Erythroblast (primary cell): ENCODE results near the gene MPP3.
"Not testable (repeated sequence)": the region's sequence is repeated elsewhere in the genome, so short reads cannot be mapped to it uniquely, and the experiment has no call there.

ENCODE experiments used
- DNase-seq, 2 experiments: peaks; one replicate each; lab custom pipeline; 2025; lab: John Stamatoyannopoulos, UW
- GATA1 ChIP-seq: IDR thresholded peaks from 2 replicates; pipeline ENCODE4 v1.6.1; 2011; ENCODE audit warnings: low read depth, mild to moderate bottlenecking, control low read depth, low read length, moderate library complexity
- POLR2A ChIP-seq: IDR thresholded peaks from 2 replicates; pipeline ENCODE4 v1.6.1; 2011; ENCODE audit warnings: mild to moderate bottlenecking, low read length

The MPP3 gene

DNA sequence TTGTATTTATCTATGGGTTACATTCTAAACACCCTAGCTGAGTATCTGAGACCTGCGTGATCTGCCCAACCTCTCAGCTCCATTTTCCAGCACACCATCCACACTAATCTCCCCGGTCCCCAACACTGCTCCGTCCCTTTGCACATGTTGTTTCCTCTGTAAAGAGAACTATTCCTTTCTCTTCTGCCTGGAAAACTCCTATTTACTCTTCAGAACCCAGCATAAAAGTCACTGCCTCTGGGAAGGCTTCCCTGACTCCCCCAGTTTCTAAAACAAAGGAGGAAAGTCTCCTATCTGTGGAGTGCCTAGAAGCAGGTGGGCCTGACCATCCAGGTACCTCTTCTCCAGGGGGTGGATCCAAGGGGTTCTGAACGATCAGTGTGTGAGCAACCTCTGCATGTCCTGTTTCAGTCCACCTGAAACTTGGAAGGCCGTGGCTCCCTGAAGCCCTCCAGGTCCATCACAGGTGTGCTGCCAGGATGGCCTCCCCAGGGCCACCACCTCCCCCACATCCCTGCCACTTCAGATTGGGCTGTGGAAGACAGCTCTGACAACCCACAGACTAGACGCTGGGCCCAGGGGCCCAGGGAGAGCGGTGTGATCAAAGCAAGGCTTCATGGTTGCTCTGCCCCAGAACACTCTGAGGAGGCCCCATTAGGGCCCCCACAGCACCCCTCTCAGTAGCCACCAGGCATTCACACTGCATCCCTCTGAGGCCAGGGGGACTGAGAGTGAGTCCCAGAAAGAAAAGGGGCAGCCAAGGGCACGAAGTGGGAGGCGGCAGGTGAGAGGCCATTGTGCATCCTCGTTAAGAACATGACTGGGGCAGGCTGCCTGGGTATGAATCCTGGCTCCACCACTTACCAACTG, 20.3 kb downstream of the MPP3 start:
- DNase-seq, result no peak
- no peak for TF ChIP-seq GATA1
- TF ChIP-seq POLR2A, result no peak

GRCh38 chr17:43810823-43811222, 22.1 kb downstream of the MPP3 start:
- TF ChIP-seq POLR2A (no peak), GATA1 (no peak)
- DNase-seq, result no peak

- TF ChIP-seq GATA1 (no peak), POLR2A (no peak)
- DNase-seq, result no peak
Measured at GRCh38 chr17:43810226-43810715, 22.7 kb downstream of the MPP3 start.

- no peak for DNase-seq
- TF ChIP-seq POLR2A (no peak), GATA1 (no peak)
Measured at GRCh38 chr17:43809121-43809520, 23.8 kb downstream of the MPP3 start.

- DNase-seq, result no peak
- TF ChIP-seq POLR2A (no peak), GATA1 (no peak)
Measured at GRCh38 chr17:43808076-43808475, 24.9 kb downstream of the MPP3 start.

GRCh38 chr17:43805117-43805516, 27.8 kb downstream of the MPP3 start:
- TF ChIP-seq GATA1 (no peak), POLR2A (no peak)
- DNase-seq, result no peak

- DNase-seq, result no peak
- TF ChIP-seq POLR2A (no peak), GATA1 (no peak)
Measured at GRCh38 chr17:43803758-43804157, 29.2 kb downstream of the MPP3 start.

GRCh38 chr17:43801844-43802243, 31.1 kb downstream of the MPP3 start:
- no peak for DNase-seq
- TF ChIP-seq POLR2A (no peak), GATA1 (no peak)

DNA sequence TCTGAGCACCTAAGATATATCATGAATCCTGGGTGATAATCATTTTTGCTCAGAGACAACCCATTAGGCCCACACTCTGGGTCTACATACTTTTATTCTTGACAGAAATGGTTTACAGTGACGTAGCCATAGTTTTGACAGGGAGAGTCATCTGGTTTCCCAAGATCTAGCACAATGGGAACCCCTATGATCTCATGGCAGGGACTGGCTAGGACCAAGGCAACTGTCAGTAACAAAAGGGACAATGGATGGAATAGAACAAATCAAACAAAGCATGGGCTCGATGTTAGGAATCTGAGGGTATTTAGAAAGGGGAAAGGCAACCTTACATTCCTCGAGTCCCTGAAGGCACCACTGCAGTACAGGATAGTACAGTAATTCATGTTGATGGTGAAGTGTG, 32.2 kb downstream of the MPP3 start:
- DNase-seq, result no peak
- TF ChIP-seq POLR2A (no peak), GATA1 (no peak)

GRCh38 chr17:43799047-43799446, 33.9 kb downstream of the MPP3 start:
- TF ChIP-seq GATA1, result no peak
- no peak for TF ChIP-seq POLR2A

GRCh38 chr17:43798024-43798423, 34.9 kb downstream of the MPP3 start:
- not testable (repeated sequence) for DNase-seq

More at GRCh38 chr17:43799047-43799446, 33.9 kb downstream of the MPP3 start:
- DNase-seq, result no peak

GRCh38 chr17:43792668-43793067, 40.3 kb downstream of the MPP3 start:
- not testable (repeated sequence) for DNase-seq

DNA sequence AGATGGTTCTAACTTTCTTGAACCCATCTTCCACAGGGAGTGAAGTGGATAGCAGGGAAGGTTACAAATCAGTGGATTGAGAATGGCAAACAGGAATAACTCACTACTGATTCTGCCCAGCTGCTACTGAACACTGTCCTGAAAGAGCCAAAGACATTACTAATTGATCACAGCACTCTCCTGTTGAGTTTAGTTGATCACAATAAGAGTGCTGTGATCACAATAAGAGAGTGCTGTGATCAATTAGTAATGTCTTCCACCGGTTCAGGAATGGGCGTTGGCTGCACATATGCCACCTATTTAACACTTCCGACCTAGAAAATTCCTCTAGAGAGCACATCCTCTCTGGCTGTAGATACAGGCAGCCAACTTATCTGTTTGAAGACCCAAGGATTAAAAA, 41.4 kb downstream of the MPP3 start:
- DNase-seq, result no peak
- no peak for TF ChIP-seq GATA1
- no peak for TF ChIP-seq POLR2A

DNA sequence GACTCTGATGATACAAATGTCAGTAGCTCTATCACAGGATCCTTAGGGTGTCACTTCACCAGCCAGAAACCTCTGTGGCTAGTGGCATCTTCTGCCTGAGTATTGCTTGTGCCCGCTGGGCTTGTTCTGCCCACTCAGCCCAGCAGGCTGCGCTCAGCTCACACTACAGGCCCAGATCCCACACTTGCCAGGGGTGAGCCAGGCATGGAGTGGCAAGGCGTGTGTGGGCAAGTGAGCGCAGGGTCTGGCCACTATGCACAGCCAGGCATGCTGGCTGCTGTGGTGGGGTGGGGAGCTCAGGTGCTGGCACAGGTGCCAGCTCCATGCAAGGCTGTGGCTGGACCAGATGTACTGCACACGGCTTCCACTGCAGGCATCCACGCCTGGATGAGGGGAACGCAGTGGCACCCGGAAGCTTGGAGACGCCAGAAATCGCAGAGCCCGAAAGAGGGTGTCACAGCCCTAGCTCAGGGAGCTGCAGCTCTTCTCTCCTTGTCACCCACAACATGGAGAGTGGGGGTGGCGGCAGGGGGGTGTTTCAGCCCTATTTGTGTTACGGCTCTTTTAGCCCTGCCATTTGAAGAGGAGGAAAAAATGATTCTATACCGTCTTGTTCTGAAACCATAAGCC, 42.5 kb downstream of the MPP3 start:
- no peak for DNase-seq
- TF ChIP-seq POLR2A (no peak), GATA1 (no peak)
